IMR-90 (cell line): Measurements from ENCODE around the gene NECTIN4. TPM values are rescaled to one million over a fixed set of nuclear protein-coding genes. Genes with fewer than 3 reads are reported as not detected.
A peak's percentile ranks its signal among the peaks of the same experiment; 100 is the strongest.

Source experiments
- ATAC-seq: fragments of 200-7000 bp; cut with Tn5 transposase; 2 replicates; pipeline ENCODE4 v1.9.1; 2020; ENCODE audit warnings: low read depth, mild to moderate bottlenecking, moderate library complexity
- BruUV-seq: library from RNA; stranded (reverse); fragments of 400-500 nt; replicated peaks from 2 replicates; lab custom pipeline; 2021; lab: Mats Ljungman, UMichigan
- CTCF ChIA-PET: fragments of 300-600 bp; formaldehyde crosslinking; extraction: SDS; loops from one replicate; lab custom pipeline; 2021; ENCODE audit warnings: antibody characterized with exemption; lab: Yijun Ruan, JAX
- POLR2A ChIA-PET: fragments of 300-600 bp; sonication (Branson Sonifier 250); formaldehyde crosslinking; loops from one replicate; lab custom pipeline; 2022; ENCODE audit warnings: antibody characterized with exemption; ENCODE audit not compliant: unreplicated experiment; lab: Charles Lee
- DNase-seq: peaks from one replicate; pipeline ENCODE4 v3.0.0; 2013
- H2AFZ ChIP-seq: replicated peaks from 2 replicates; pipeline ENCODE3; 2013; ENCODE audit warnings: low read length, mild to moderate bottlenecking; ENCODE audit not compliant: poor library complexity
- H2AK5ac ChIP-seq: 2 replicates; pipeline ENCODE4 v1.6.1; 2013; ENCODE audit warnings: low read depth, low read length, inconsistent platforms
- H2AK9ac ChIP-seq: replicated peaks from 2 replicates; pipeline ENCODE3; 2013; ENCODE audit warnings: mild to moderate bottlenecking, low read depth, low read length, moderate library complexity; ENCODE audit not compliant: poor library complexity
- H2BK120ac ChIP-seq: 2 replicates; pipeline ENCODE4 v1.6.1; 2013; ENCODE audit warnings: low read depth, low read length, inconsistent platforms
- H2BK15ac ChIP-seq: 3 replicates; pipeline ENCODE4 v1.6.1; 2013; ENCODE audit warnings: low read depth, low read length, inconsistent platforms
- H2BK20ac ChIP-seq: 2 replicates; pipeline ENCODE4 v1.6.1; 2013; ENCODE audit warnings: low read depth, mild to moderate bottlenecking, inconsistent platforms, low read length, moderate library complexity
- H2BK5ac ChIP-seq: 2 replicates; pipeline ENCODE4 v1.6.1; 2013; ENCODE audit warnings: mild to moderate bottlenecking, low read depth, low read length, inconsistent platforms; ENCODE audit not compliant: poor library complexity, severe bottlenecking
- H3K14ac ChIP-seq: replicated peaks from 2 replicates; pipeline ENCODE4 v1.6.1; 2013; ENCODE audit warnings: low read depth, low read length, inconsistent platforms
- H3K18ac ChIP-seq: 2 replicates; pipeline ENCODE4 v1.6.1; 2013; ENCODE audit warnings: low read depth, low read length, control low read depth
- H3K23ac ChIP-seq: 2 replicates; pipeline ENCODE4 v1.6.1; 2013; ENCODE audit warnings: low read depth, low read length, inconsistent platforms
- H3K27ac ChIP-seq: 2 replicates; pipeline ENCODE4 v1.5.1; 2013; ENCODE audit warnings: mild to moderate bottlenecking, control low read depth, low read length; ENCODE audit not compliant: insufficient read depth
- H3K27me3 ChIP-seq: 2 replicates; pipeline ENCODE4 v1.6.1; 2013; ENCODE audit warnings: low read length; ENCODE audit not compliant: control insufficient read depth, insufficient read depth
- H3K36me3 ChIP-seq: 2 replicates; pipeline ENCODE4 v1.6.1; 2013; ENCODE audit warnings: low read length, mixed read lengths; ENCODE audit not compliant: control insufficient read depth, insufficient read depth
- H3K4ac ChIP-seq: 2 replicates; pipeline ENCODE4 v1.6.1; 2013; ENCODE audit warnings: low read depth, low read length, inconsistent platforms
- H3K4me1 ChIP-seq: 2 replicates; pipeline ENCODE4 v1.6.1; 2013; ENCODE audit warnings: low read length, mixed read lengths; ENCODE audit not compliant: control insufficient read depth, insufficient read depth
- H3K4me2 ChIP-seq: 2 replicates; pipeline ENCODE4 v1.6.1; 2013; ENCODE audit warnings: low read depth, mild to moderate bottlenecking, control low read depth, low read length, moderate library complexity
- H3K4me3 ChIP-seq: 2 replicates; pipeline ENCODE4 v1.5.1; 2013; ENCODE audit warnings: low read depth, mild to moderate bottlenecking, control low read depth, low read length, moderate library complexity; ENCODE audit not compliant: insufficient read depth
- H3K56ac ChIP-seq: 2 replicates; pipeline ENCODE4 v1.6.1; 2013; ENCODE audit warnings: low read length, inconsistent platforms; ENCODE audit not compliant: insufficient read depth; ENCODE audit errors: extremely low read depth
- H3K79me1 ChIP-seq, 2 experiments: 2 replicates each; pipeline ENCODE4 v1.6.1; 2013; ENCODE audit warnings: low read length in 2 of 2, inconsistent platforms in 1 of 2, low read depth in 1 of 2
- H3K9ac ChIP-seq: 2 replicates; pipeline ENCODE4 v1.6.1; 2013; ENCODE audit warnings: low read depth, low read length, control low read depth
- H3K9me1 ChIP-seq: 2 replicates; pipeline ENCODE4 v1.6.1; 2013; ENCODE audit warnings: low read length, inconsistent platforms; ENCODE audit not compliant: insufficient read depth
- H3K9me3 ChIP-seq: 2 replicates; pipeline ENCODE4 v1.6.1; 2013; ENCODE audit warnings: low read length; ENCODE audit not compliant: control insufficient read depth, insufficient read depth
- H4K20me1 ChIP-seq: 2 replicates; pipeline ENCODE4 v1.6.1; 2013; ENCODE audit warnings: low read length, inconsistent platforms; ENCODE audit not compliant: insufficient read depth
- H4K5ac ChIP-seq: 2 replicates; pipeline ENCODE4 v1.6.1; 2013; ENCODE audit warnings: mild to moderate bottlenecking, low read depth, low read length, control low read depth
- H4K8ac ChIP-seq, 2 experiments: 2 replicates each; pipeline ENCODE4 v1.6.1; 2013; ENCODE audit warnings: low read depth in 2 of 2, low read length in 2 of 2, control low read depth in 1 of 2, inconsistent platforms in 1 of 2
- H4K91ac ChIP-seq: 2 replicates; pipeline ENCODE4 v1.6.1; 2013; ENCODE audit warnings: low read depth, low read length, inconsistent platforms; ENCODE audit not compliant: insufficient read depth
- FOS ChIP-seq: fragments of 150-350 bp; IDR thresholded peaks from 2 replicates; pipeline ENCODE4 v1.6.1; 2016; ENCODE audit warnings: low read depth, low read length
- MAFK ChIP-seq: IDR thresholded peaks from 2 replicates; pipeline ENCODE4 v1.6.1; 2012; ENCODE audit warnings: low read depth, low read length, improper control_type of control experiment
- MAZ ChIP-seq: IDR thresholded peaks from 2 replicates; pipeline ENCODE4 v1.6.1; 2012; ENCODE audit warnings: low read depth, mild to moderate bottlenecking, low read length, improper control_type of control experiment, moderate library complexity, borderline replicate concordance
- WGBS, 2 experiments: methylation state at CpG; one replicate each; pipeline versions ENCODE4 v1.1.5 to v1.1.7; 2013; ENCODE audit warnings: missing lambda C conversion rate in 2 of 2; ENCODE audit not compliant: insufficient read length in 1 of 2; ENCODE audit errors: extremely low coverage in 2 of 2; 5-methylcytosine and 5-hydroxymethylcytosine counted together
- dilution Hi-C: fragments of 300-500 bp; cut with HindIII; formaldehyde crosslinking; loops from one replicate; pipeline ENCODE4 v1.14.3; 2018; ENCODE audit warnings: low sequenced_read_pairs; ENCODE audit not compliant: unreplicated experiment
- in situ Hi-C: fragments of 300-500 bp; cut with MboI; formaldehyde crosslinking; loops from 3 replicates; pipeline ENCODE4 v1.14.3; 2019; ENCODE audit warnings: low sequenced_read_pairs, inconsistent platforms, mixed read lengths
- intact Hi-C: fragments of 100-400 bp; cut with micrococcal nuclease; formaldehyde crosslinking; loops from 2 replicates; pipeline ENCODE4 v1.10.0; 2022
- polyA plus RNA-seq, 3 experiments: library from polyadenylated mRNA; depleted of rRNA; stranded (reverse); fragments of >200 nt; gene quantifications; 2 replicates each; pipeline ENCODE4 v1.2.3, GENCODE V29; 2012; ENCODE audit warnings: low replicate concordance in 1 of 3
- total RNA-seq: library from RNA; depleted of rRNA; stranded (reverse); fragments of >200 nt; gene quantifications from 2 replicates; pipeline ENCODE4 v1.2.3, GENCODE V29; 2012
- TF ChIP-seq, protein P1 (sequence below): fragments of 150-350 bp; IDR thresholded peaks from 2 replicates; pipeline ENCODE4 v1.6.1; 2017; ENCODE audit warnings: mild to moderate bottlenecking, antibody characterized with exemption, low read length, low read depth

Gene NECTIN4
- total and polyA plus RNA-seq, 2 of the 4 experiments (the other 2 are of a cell fraction) = 0.18 to 0.24 TPM

DNA sequence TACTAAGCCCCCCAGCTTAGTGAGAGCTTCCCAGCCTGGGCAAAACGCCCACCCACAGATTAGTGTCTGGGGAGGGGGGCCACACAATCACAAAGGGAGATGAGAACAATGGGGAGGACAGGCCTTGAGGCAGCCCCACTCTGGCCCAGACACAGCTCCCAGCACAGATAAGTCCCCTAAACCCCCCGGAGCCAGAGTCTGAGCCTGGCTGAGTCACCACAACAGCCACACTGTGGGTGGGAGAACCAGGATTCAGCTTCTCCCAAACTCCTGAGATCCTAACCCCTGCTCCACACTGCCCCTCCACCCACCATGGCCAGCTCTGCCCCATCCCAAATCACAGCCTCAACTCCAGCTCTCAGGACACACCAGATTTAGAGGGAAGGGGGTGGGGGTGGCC is 4.2 kb downstream of the NECTIN4 start:
- H2BK20ac ChIP-seq = peak overlapping the region; percentile 57
- intact Hi-C loops (no loop called here), dilution Hi-C loops (no loop called here), in situ Hi-C loops (no loop called here)
- peak overlapping the region; percentile 54 for H3K4ac ChIP-seq
- peak overlapping the region; percentile 53 for H2BK5ac ChIP-seq
- ChIA-PET CTCF (interaction anchor here (0.5 to 2.1 kb wide), 4 partner anchors 11 to 76 kb away, joined by 3 to 7 read pairs (median 4); partner anchors contain the start of gene KLHDC9), POLR2A (no interaction called here)
- H2BK15ac ChIP-seq = peak overlapping the region; percentile 79; the same call in 2 of the 3 replicates
- H3K27me3 ChIP-seq = no peaks in the 10 kb centered on the region
- DNase-seq = no peak
- H3K4me1 ChIP-seq = peaks cover 29% of the 10 kb centered on the region
- no TSS peak for BruUV-seq
- H4K91ac ChIP-seq = peak overlapping the region; percentile 35; the same call in 1 of the 2 replicates
- 0 out of 2 replicates have a peak, but pooled peaks have one; percentile 44 for TF ChIP-seq MAZ
- TF ChIP-seq FOS = peak; percentile 41
- TF ChIP-seq MAFK = no peak
- TF ChIP-seq, protein P1, sequence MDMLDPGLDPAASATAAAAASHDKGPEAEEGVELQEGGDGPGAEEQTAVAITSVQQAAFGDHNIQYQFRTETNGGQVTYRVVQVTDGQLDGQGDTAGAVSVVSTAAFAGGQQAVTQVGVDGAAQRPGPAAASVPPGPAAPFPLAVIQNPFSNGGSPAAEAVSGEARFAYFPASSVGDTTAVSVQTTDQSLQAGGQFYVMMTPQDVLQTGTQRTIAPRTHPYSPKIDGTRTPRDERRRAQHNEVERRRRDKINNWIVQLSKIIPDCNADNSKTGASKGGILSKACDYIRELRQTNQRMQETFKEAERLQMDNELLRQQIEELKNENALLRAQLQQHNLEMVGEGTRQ = no peak
- peaks cover 26% of the 10 kb centered on the region for H3K9me1 ChIP-seq
- H4K20me1 ChIP-seq = no peaks in the 10 kb centered on the region
- H2AK5ac ChIP-seq = peak overlapping the region; percentile 75
- H2AK9ac ChIP-seq = peak overlapping the region; percentile 73
- no peak overlapping the region for H3K23ac ChIP-seq
- no peaks in the 10 kb centered on the region for H3K36me3 ChIP-seq
- H3K4me2 ChIP-seq = no peak overlapping the region
- H2AFZ ChIP-seq = peak overlapping the region; percentile 81
- no peak for ATAC-seq
- no peak overlapping the region for H3K4me3 ChIP-seq
- peak overlapping the region; percentile 75; the same call in 1 of the 2 replicates for H4K5ac ChIP-seq
- H3K18ac ChIP-seq = peak overlapping the region; percentile 68
- no peaks in the 10 kb centered on the region for H3K79me1 ChIP-seq
- no peak overlapping the region for H3K56ac ChIP-seq
- no peak overlapping the region for H3K9ac ChIP-seq
- H3K27ac ChIP-seq = no peak overlapping the region
- peak overlapping the region; percentile 50 to 79; a peak in 3 of 4 replicates for H4K8ac ChIP-seq
- WGBS, 2 experiments = no CpG with 5 or more reads among the region's 2 CpGs
- H3K9me3 ChIP-seq = no peaks in the 10 kb centered on the region
- peak overlapping the region; percentile 40 for H2BK120ac ChIP-seq
- peak overlapping the region; percentile 72; the same call in 1 of the 2 replicates for H3K14ac ChIP-seq
